ENCODE measurements around the gene SMIM14. TPM values are rescaled to one million over a fixed set of nuclear protein-coding genes. Genes with fewer than 3 reads are reported as not detected.

SMIM14 gene
- total RNA-seq, 1 experiment from 2014 or later = 32.3 TPM

DNA sequence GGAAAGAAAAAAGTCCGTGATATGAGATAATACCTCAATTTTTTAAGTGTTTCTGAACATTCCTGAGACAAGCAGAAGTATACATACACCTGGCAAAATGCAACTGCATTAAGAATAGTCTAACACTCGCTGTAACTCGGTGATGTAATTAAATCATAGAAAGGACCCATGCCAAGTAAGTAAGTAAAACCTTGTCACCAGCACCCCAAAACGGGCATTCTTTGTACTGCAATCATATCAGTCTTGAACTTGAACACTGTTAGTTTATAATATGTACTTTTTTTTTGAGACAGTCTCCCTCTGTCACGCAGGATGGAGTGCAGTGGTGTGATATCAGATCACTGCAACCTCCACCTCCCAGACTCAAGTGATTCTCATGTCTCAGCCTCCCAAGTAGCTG lies 47.4 kb downstream of the SMIM14 start:
- no peak for DNase-seq (ENCODE audit: low spot score)
- Mint-ChIP-seq H3K27me3 (ENCODE audit: low read depth) (no peaks in the 10 kb centered on the region), H3K27ac (no peak overlapping the region), H3K9me3 (no peaks in the 10 kb centered on the region), H3K36me3 (peaks cover 3% of the 10 kb centered on the region; the same call in 1 of the 2 replicates), H3K4me3 (no peak overlapping the region), H3K4me1 (no peaks in the 10 kb centered on the region)
- no peak for TF ChIP-seq GRHL2 (CRISPR knock-in tag; IDR thresholded peaks at IDR 0.05; ENCODE audit: insufficient replicate concordance, severe bottlenecking)
- TF ChIP-seq FOXP1 (CRISPR knock-in tag; IDR thresholded peaks at IDR 0.05; ENCODE audit: borderline replicate concordance) = no peak
- TF ChIP-seq TEAD1 (CRISPR knock-in tag; IDR thresholded peaks at IDR 0.05) = no peak
- TF ChIP-seq, protein P1, sequence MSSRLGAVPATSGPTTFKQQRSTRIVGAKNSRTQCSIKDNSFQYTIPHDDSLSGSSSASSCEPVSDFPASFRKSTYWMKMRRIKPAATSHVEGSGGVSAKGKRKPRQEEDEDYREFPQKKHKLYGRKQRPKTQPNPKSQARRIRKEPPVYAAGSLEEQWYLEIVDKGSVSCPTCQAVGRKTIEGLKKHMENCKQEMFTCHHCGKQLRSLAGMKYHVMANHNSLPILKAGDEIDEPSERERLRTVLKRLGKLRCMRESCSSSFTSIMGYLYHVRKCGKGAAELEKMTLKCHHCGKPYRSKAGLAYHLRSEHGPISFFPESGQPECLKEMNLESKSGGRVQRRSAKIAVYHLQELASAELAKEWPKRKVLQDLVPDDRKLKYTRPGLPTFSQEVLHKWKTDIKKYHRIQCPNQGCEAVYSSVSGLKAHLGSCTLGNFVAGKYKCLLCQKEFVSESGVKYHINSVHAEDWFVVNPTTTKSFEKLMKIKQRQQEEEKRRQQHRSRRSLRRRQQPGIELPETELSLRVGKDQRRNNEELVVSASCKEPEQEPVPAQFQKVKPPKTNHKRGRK (CRISPR knock-in tag; IDR thresholded peaks at IDR 0.05; ENCODE audit: borderline replicate concordance) = no peak
- ChIA-PET CTCF (interaction anchor here (0.9 kb wide), 1 partner anchor 47 kb away, joined by 3 read pairs; the partner anchor contains the start of gene SMIM14), POLR2A (interaction anchor here (0.8 kb wide), 1 partner anchor 64 kb away, joined by 4 read pairs; the partner anchor contains the start of gene UGDH)
- no peak for ATAC-seq

DNA sequence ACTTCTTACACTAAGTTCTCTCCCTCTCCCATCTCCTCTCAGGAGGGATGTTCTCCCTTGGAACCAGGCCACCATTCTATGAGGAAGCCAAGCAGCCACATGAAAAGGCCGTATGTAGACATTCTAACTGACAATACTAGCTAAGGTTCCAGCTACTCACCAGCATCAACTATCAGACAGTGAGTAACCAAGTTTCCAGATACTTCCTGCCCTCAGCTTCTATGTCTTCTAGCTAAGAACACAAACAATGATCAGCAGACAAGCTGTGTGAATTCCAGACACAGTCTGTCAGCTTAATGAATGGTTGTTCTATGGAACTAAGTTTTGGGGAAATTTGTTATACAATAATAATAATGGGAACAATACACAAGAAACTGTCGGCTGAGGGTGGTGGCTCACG lies 50.8 kb downstream of the SMIM14 start:
- Mint-ChIP-seq H3K36me3 (no peaks in the 10 kb centered on the region), H3K27me3 (ENCODE audit: low read depth) (no peaks in the 10 kb centered on the region), H3K9me3 (no peaks in the 10 kb centered on the region), H3K27ac (no peak overlapping the region), H3K4me3 (no peak overlapping the region), H3K4me1 (no peaks in the 10 kb centered on the region)
- DNase-seq (ENCODE audit: low spot score) (no peak), ATAC-seq (no peak)
- TF ChIP-seq RORB (CRISPR knock-in tag; IDR thresholded peaks at IDR 0.05) (no peak), EMX1 (CRISPR knock-in tag; IDR thresholded peaks at IDR 0.05) (no peak), NFYB (CRISPR knock-in tag; conservative IDR thresholded peaks at IDR 0.05; ENCODE audit: low read depth) (no peak)
- ChIA-PET CTCF (no interaction called here), POLR2A (no interaction called here)

DNA sequence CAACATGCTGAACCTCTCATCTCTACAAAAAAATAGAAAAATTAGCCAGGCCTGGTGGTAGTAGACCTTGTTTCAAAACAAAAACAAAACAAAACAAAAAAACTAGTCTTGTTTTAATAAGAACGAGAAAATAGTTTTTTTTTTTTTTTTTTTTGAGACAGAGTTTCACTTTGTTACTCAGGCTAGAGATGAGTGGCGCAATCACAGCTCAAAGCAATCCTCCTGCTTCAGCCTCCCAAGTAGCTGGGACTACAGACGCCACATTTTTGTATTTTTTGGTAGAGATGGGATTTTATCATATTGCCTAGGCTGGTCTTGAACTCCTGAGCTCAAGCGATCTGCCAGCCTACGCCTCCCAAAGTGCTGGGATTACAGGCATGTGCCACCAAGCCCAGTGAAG lies 63.7 kb downstream of the SMIM14 start:
- Mint-ChIP-seq H3K27ac (no peak overlapping the region), H3K4me3 (no peak overlapping the region), H3K27me3 (ENCODE audit: low read depth) (no peaks in the 10 kb centered on the region), H3K4me1 (peaks cover 5% of the 10 kb centered on the region; the same call in 1 of the 2 replicates), H3K36me3 (peaks cover 7% of the 10 kb centered on the region; the same call in 1 of the 2 replicates), H3K9me3 (no peaks in the 10 kb centered on the region)
- ChIA-PET POLR2A (interaction anchor here (0.6 to 0.9 kb wide), 3 partner anchors 63 to 234 kb away, joined by 3 to 4 read pairs (median 3); partner anchors contain the start of gene SMIM14), CTCF (no interaction called here)
- TF ChIP-seq SMAD3 (CRISPR knock-in tag; IDR thresholded peaks at IDR 0.05; ENCODE audit: borderline replicate concordance) (no peak), ESRRA (CRISPR knock-in tag; IDR thresholded peaks at IDR 0.05; ENCODE audit: borderline replicate concordance) (no peak), CREB1 (CRISPR knock-in tag; IDR thresholded peaks at IDR 0.05) (no peak), FOXK1 (CRISPR knock-in tag; IDR thresholded peaks at IDR 0.05) (no peak), ZNF232 (CRISPR knock-in tag; IDR thresholded peaks at IDR 0.05) (no peak), E2F5 (CRISPR knock-in tag; IDR thresholded peaks at IDR 0.05) (no peak), ATF6 (CRISPR knock-in tag; IDR thresholded peaks at IDR 0.05) (no peak), TEAD4 (CRISPR knock-in tag; IDR thresholded peaks at IDR 0.05) (no peak), FOXP4 (CRISPR knock-in tag; IDR thresholded peaks at IDR 0.05) (no peak), ZNF416 (CRISPR knock-in tag; IDR thresholded peaks at IDR 0.05) (no peak), ZNF219 (CRISPR knock-in tag; IDR thresholded peaks at IDR 0.05; ENCODE audit: borderline replicate concordance) (no peak), RORB (CRISPR knock-in tag; IDR thresholded peaks at IDR 0.05) (no peak)
- TF ChIP-seq, protein P1 (CRISPR knock-in tag; IDR thresholded peaks at IDR 0.05; ENCODE audit: borderline replicate concordance) = no peak
- TF ChIP-seq, protein P2, sequence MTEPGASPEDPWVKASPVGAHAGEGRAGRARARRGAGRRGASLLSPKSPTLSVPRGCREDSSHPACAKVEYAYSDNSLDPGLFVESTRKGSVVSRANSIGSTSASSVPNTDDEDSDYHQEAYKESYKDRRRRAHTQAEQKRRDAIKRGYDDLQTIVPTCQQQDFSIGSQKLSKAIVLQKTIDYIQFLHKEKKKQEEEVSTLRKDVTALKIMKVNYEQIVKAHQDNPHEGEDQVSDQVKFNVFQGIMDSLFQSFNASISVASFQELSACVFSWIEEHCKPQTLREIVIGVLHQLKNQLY (CRISPR knock-in tag; IDR thresholded peaks at IDR 0.05) = no peak
- ATAC-seq (no peak), DNase-seq (ENCODE audit: low spot score) (no peak)

All from WTC11 (cell line).